ENCODE data around the gene TMEM92.

TMEM92 gene

DNA sequence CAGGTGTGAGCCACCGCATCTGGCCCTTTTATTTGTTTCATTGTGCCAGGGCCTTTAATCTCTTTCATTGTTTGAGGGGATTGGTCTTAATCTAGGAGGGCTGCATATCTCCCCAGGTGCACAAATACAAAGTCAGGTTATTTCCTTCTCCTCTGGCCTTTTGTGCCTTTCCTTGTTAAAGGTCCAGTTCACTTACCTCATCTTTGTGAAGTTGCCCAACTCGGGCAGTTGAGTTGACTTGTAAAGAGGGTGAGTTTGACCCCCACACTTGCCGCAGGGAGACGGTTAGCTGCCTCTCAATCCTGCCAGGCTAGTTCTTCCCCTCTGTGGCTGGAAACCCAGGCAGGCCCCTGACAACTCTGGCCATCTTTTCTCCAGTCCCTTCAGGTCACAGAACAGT, 33.4 kb downstream of the TMEM92 start:
- no peaks in the 10 kb centered on the region for H3K36me3 ChIP-seq (replicated peaks; ENCODE audit: low read depth, low read length)
- peaks cover 25% of the 10 kb centered on the region for H3K4me1 ChIP-seq (ENCODE audit: low read length)
- TF ChIP-seq EZH2phosphoT487 (IDR thresholded peaks at IDR 0.05; ENCODE audit: low read depth) = no peak
- H2AFZ ChIP-seq (ENCODE audit: low read depth, low read length) = no peak overlapping the region
- H3K9ac ChIP-seq (ENCODE audit: low read length) = no peak overlapping the region
- H3K27ac ChIP-seq (ENCODE audit: low read length) = no peak overlapping the region
- no peaks in the 10 kb centered on the region for H4K20me1 ChIP-seq (ENCODE audit: insufficient read depth, low read length)
- 0 out of 2 replicates have a peak, but pooled peaks cover 8% of the 10 kb centered on the region for H3K27me3 ChIP-seq (ENCODE audit: low read depth, low read length)
- no peaks in the 10 kb centered on the region for H3K9me3 ChIP-seq (ENCODE audit: insufficient read depth, low read length)
- no peak overlapping the region for H3K4me2 ChIP-seq (ENCODE audit: low read length)
- H3K79me2 ChIP-seq (ENCODE audit: low read length) = no peaks in the 10 kb centered on the region
- H3K4me3 ChIP-seq (ENCODE audit: low read length) = no peak overlapping the region

DNA sequence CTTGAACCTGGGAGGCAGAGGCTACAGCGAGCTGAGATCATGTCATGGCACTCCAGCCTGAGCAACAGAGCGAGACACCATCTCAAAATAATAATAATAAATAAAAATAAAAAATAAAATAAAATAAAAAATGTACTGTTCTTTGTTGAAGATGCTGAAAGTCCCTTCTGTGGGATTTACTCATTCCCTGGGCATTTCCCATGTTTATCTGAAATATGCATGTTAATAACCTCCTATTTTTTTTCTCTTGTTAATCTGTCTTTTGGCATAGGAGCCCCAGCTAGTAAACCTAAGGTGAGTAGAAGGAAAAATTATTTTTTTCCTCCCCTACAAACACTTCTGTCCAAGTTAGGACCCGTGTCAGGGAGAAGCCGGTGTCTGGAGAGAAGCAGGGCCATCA, 34.4 kb downstream of the TMEM92 start:
- Histone ChIP-seq H3K4me2 (ENCODE audit: low read length) (peak overlapping the region; percentile 22; the same call in 1 of the 2 replicates), H3K9ac (ENCODE audit: low read length) (no peak overlapping the region), H3K4me3 (ENCODE audit: low read length) (no peak overlapping the region), H3K36me3 (replicated peaks; ENCODE audit: low read depth, low read length) (no peaks in the 10 kb centered on the region), H3K4me1 (ENCODE audit: low read length) (peaks cover 25% of the 10 kb centered on the region), H2AFZ (ENCODE audit: low read depth, low read length) (no peak overlapping the region), H3K79me2 (ENCODE audit: low read length) (no peaks in the 10 kb centered on the region), H3K9me3 (ENCODE audit: insufficient read depth, low read length) (no peaks in the 10 kb centered on the region), H3K27ac (ENCODE audit: low read length) (no peak overlapping the region), H3K27me3 (ENCODE audit: low read depth, low read length) (peaks cover 11% of the 10 kb centered on the region; the same call in 1 of the 2 replicates), H4K20me1 (ENCODE audit: insufficient read depth, low read length) (no peaks in the 10 kb centered on the region)
- no peak for TF ChIP-seq EZH2phosphoT487 (IDR thresholded peaks at IDR 0.05; ENCODE audit: low read depth)
- TF ChIP-seq, protein P1, sequence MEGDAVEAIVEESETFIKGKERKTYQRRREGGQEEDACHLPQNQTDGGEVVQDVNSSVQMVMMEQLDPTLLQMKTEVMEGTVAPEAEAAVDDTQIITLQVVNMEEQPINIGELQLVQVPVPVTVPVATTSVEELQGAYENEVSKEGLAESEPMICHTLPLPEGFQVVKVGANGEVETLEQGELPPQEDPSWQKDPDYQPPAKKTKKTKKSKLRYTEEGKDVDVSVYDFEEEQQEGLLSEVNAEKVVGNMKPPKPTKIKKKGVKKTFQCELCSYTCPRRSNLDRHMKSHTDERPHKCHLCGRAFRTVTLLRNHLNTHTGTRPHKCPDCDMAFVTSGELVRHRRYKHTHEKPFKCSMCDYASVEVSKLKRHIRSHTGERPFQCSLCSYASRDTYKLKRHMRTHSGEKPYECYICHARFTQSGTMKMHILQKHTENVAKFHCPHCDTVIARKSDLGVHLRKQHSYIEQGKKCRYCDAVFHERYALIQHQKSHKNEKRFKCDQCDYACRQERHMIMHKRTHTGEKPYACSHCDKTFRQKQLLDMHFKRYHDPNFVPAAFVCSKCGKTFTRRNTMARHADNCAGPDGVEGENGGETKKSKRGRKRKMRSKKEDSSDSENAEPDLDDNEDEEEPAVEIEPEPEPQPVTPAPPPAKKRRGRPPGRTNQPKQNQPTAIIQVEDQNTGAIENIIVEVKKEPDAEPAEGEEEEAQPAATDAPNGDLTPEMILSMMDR (IDR thresholded peaks at IDR 0.05; ENCODE audit: low read depth, low read length) = no peak

DNA sequence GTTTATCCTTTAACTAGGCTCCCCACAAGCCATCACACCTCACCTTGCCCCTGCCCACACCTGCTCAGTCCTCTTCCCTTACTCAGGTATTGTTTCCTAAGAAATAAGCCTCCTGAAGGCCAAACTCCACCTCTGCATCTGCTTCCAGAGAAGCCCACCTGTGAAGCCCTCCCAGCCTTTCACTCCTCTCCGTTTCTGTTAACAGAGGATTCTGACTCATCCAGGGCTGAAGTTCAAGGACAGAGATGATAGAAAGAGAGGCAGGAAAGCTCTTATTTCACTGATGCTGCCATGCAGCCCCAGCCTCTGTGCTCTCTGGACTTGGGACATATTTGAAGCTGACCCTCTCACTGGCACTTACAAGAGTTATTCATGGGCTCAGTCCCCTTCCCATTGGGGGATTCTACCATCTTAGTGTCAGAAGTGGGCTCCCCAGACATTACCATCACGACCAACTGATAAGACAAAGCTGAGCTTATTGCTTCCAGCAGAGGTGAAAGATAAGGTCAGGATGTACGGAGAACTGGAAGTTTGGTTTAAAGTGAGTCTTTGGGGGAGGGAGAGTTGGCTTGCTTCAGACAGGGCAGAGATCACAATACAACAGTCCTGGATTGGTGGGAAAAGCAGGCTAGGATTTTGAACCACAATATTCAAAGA, 36.3 kb downstream of the TMEM92 start:
- Histone ChIP-seq H3K9ac (ENCODE audit: low read length) (no peak overlapping the region), H2AFZ (ENCODE audit: low read depth, low read length) (0 out of 2 replicates have a peak overlapping the region, but pooled peaks have one; percentile 55), H3K36me3 (replicated peaks; ENCODE audit: low read depth, low read length) (no peaks in the 10 kb centered on the region), H3K27ac (ENCODE audit: low read length) (no peak overlapping the region), H3K4me2 (ENCODE audit: low read length) (peak overlapping the region; percentile 42), H3K79me2 (ENCODE audit: low read length) (no peaks in the 10 kb centered on the region), H3K9me3 (ENCODE audit: insufficient read depth, low read length) (no peaks in the 10 kb centered on the region), H4K20me1 (ENCODE audit: insufficient read depth, low read length) (no peaks in the 10 kb centered on the region), H3K4me1 (ENCODE audit: low read length) (peaks cover 25% of the 10 kb centered on the region), H3K27me3 (ENCODE audit: low read depth, low read length) (peaks cover 16% of the 10 kb centered on the region), H3K4me3 (ENCODE audit: low read length) (no peak overlapping the region)
- TF ChIP-seq, protein P1 (IDR thresholded peaks at IDR 0.05; ENCODE audit: low read depth, low read length) = no peak
- TF ChIP-seq EZH2phosphoT487 (IDR thresholded peaks at IDR 0.05; ENCODE audit: low read depth) = no peak

DNA sequence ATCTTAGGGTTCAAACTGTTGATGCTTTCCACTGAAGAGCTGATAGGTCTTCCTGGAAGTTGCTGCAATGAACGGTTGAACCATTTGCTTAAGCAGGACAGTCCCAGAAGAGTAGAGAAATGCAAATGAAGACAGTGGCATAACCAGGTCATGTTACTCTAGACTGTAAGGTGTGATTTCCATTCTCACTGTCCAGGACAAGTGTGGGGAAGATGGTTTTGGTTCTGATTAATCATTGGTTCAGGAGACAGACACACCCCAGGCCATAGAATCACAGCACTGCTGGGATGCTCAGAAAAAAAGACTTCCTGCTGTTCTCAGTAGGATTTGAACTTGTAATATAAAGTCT, 36.8 kb downstream of the TMEM92 start:
- no peak overlapping the region for H3K4me3 ChIP-seq (ENCODE audit: low read length)
- H3K27ac ChIP-seq (ENCODE audit: low read length) = no peak overlapping the region
- no peaks in the 10 kb centered on the region for H4K20me1 ChIP-seq (ENCODE audit: insufficient read depth, low read length)
- no peaks in the 10 kb centered on the region for H3K36me3 ChIP-seq (replicated peaks; ENCODE audit: low read depth, low read length)
- H3K4me2 ChIP-seq (ENCODE audit: low read length) = peak overlapping the region; percentile 42
- H3K9me3 ChIP-seq (ENCODE audit: insufficient read depth, low read length) = no peaks in the 10 kb centered on the region
- H2AFZ ChIP-seq (ENCODE audit: low read depth, low read length) = 0 out of 2 replicates have a peak overlapping the region, but pooled peaks have one; percentile 55
- peaks cover 16% of the 10 kb centered on the region for H3K27me3 ChIP-seq (ENCODE audit: low read depth, low read length)
- TF ChIP-seq EZH2phosphoT487 (IDR thresholded peaks at IDR 0.05; ENCODE audit: low read depth) = no peak
- TF ChIP-seq, protein P1 (IDR thresholded peaks at IDR 0.05; ENCODE audit: low read depth, low read length) = no peak
- H3K9ac ChIP-seq (ENCODE audit: low read length) = no peak overlapping the region
- no peaks in the 10 kb centered on the region for H3K79me2 ChIP-seq (ENCODE audit: low read length)
- peaks cover 29% of the 10 kb centered on the region for H3K4me1 ChIP-seq (ENCODE audit: low read length)

Measured in OCI-LY3 (cell line).